Activated T-cell treated with anti-CD3 and anti-CD28 coated beads, Interleukin-2, amount 50 U/mL, for 72 hours (primary cell): ENCODE measurements around the gene USF2. TPM values are rescaled to one million over a fixed set of nuclear protein-coding genes. Genes with fewer than 3 reads are reported as not detected.
"Not testable (repeated sequence)": the region's sequence is repeated elsewhere in the genome, so short reads cannot be mapped to it uniquely, and the experiment has no call there.

Experiments
- ATAC-seq, 2 donors: fragments of 150-1000 bp; cut with Tn5 transposase; replicated peaks in 1 of 2; 2 replicates each; pipeline ENCODE4 v1.10.0; 2021; ENCODE audit warnings: moderate library complexity in 2 of 2, mild to moderate bottlenecking in 1 of 2
- DNase-seq, 2 donors: peaks; one replicate each; pipeline ENCODE4 v3.0.0; 2021 to 2022; ENCODE audit warnings: mixed read lengths in 1 of 2
- H3K27ac Mint-ChIP-seq: one replicate; pipeline ENCODE4 v1.8.0; 2022; ENCODE audit warnings: mild to moderate bottlenecking, moderate library complexity, mixed read lengths
- H3K27me3 Mint-ChIP-seq: one replicate; pipeline ENCODE4 v1.8.0; 2022; ENCODE audit warnings: low read depth, mixed read lengths
- H3K36me3 Mint-ChIP-seq, 2 donors: one replicate each; pipeline ENCODE4 v1.8.0; 2022; ENCODE audit warnings: mixed read lengths in 2 of 2, mild to moderate bottlenecking in 1 of 2; ENCODE audit not compliant: insufficient read depth in 2 of 2
- H3K4me1 Mint-ChIP-seq: one replicate; pipeline ENCODE4 v1.8.0; 2022; ENCODE audit warnings: low read depth, mixed read lengths
- H3K4me3 Mint-ChIP-seq, 2 donors: one replicate each; pipeline ENCODE4 v1.8.0; 2022; ENCODE audit warnings: mild to moderate bottlenecking in 2 of 2, mixed read lengths in 2 of 2, moderate library complexity in 2 of 2
- H3K9me3 Mint-ChIP-seq, 2 donors: one replicate each; pipeline ENCODE4 v1.8.0; 2022; ENCODE audit warnings: mixed read lengths in 2 of 2
- total RNA-seq, 2 donors: library from RNA; stranded (reverse); gene quantifications; one replicate each; pipeline ENCODE4 v1.2.3, GENCODE V29; 2022

Gene USF2
- total RNA-seq, 2 donors from 2014 or later = 202 to 212 TPM

DNA sequence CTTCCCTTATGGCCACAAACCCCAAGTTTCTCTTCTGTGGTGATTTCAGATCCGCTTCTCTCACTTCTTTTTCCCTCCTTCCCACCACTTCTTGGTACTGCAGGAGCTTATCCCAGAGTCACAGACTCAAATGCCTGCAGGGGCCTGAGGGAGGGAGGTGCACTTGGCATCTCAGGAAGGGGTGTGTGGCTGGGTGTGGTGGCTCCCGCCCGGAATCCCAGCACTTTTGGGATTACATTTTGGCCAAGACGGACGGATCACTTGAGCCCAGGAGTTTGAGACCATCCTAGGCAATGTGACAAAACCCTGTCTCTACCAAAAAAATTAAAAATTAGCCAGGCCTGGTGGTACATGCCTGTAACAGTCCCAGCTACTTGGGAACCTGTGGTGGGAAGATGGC, 5.6 kb downstream of the USF2 start:
- no peaks in the 10 kb centered on the region for H3K9me3 Mint-ChIP-seq
- peaks cover 9 to 20% of the 10 kb centered on the region in 2 donors for H3K36me3 Mint-ChIP-seq
- DNase-seq = no peak
- H3K27ac Mint-ChIP-seq = no peak overlapping the region
- no peak overlapping the region for H3K4me3 Mint-ChIP-seq
- H3K4me1 Mint-ChIP-seq = peaks cover 18% of the 10 kb centered on the region
- ATAC-seq = no peak
- H3K27me3 Mint-ChIP-seq = no peaks in the 10 kb centered on the region

- Mint-ChIP-seq H3K27me3 (no peaks in the 10 kb centered on the region), H3K4me1 (peaks cover 6% of the 10 kb centered on the region), H3K4me3 (no peak overlapping the region), H3K9me3 (no peaks in the 10 kb centered on the region), H3K36me3 (peaks cover 5 to 15% of the 10 kb centered on the region in 2 donors), H3K27ac (no peak overlapping the region)
- ATAC-seq = no peak
- DNase-seq = no peak
These were observed 8.0 kb downstream of the USF2 start for GRCh38 chr19:35276706-35277281.

- peaks cover 5% of the 10 kb centered on the region for H3K4me1 Mint-ChIP-seq
- peaks cover 18% of the 10 kb centered on the region for H3K27me3 Mint-ChIP-seq
- H3K27ac Mint-ChIP-seq = no peak overlapping the region
- ATAC-seq (no peak), DNase-seq (no peak)
- no peaks in the 10 kb centered on the region for H3K9me3 Mint-ChIP-seq
- peaks cover 0 to 12% of the 10 kb centered on the region in 2 donors for H3K36me3 Mint-ChIP-seq
- no peak overlapping the region for H3K4me3 Mint-ChIP-seq
These were observed 10.0 kb downstream of the USF2 start for GRCh38 chr19:35278578-35279284.

DNA sequence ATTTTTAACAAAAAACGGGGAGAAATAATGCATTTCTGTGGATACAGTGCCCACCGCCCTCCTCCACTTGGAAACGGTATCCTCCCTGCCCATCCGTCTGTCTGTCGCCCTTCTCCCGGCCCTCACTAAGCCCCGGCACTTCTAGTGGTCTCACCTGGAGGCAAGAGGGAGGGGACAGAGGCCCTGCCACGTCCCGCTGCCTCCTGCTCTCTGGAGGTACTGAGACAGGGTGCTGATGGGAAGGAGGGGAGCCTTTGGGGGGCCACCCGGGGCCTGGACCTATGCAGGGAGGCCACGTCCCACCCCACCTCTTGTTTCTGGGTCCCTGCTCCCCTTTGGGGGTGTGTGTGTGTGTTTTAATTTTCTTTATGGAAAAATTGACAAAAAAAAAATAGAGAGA, 10.6 kb downstream of the USF2 start:
- Mint-ChIP-seq H3K4me1 (peaks cover 5% of the 10 kb centered on the region), H3K4me3 (no peak overlapping the region), H3K27ac (no peak overlapping the region), H3K9me3 (no peaks in the 10 kb centered on the region), H3K27me3 (peaks cover 22% of the 10 kb centered on the region), H3K36me3 (peaks cover 0 to 11% of the 10 kb centered on the region in 2 donors)
- no peak for DNase-seq
- no peak for ATAC-seq

DNA sequence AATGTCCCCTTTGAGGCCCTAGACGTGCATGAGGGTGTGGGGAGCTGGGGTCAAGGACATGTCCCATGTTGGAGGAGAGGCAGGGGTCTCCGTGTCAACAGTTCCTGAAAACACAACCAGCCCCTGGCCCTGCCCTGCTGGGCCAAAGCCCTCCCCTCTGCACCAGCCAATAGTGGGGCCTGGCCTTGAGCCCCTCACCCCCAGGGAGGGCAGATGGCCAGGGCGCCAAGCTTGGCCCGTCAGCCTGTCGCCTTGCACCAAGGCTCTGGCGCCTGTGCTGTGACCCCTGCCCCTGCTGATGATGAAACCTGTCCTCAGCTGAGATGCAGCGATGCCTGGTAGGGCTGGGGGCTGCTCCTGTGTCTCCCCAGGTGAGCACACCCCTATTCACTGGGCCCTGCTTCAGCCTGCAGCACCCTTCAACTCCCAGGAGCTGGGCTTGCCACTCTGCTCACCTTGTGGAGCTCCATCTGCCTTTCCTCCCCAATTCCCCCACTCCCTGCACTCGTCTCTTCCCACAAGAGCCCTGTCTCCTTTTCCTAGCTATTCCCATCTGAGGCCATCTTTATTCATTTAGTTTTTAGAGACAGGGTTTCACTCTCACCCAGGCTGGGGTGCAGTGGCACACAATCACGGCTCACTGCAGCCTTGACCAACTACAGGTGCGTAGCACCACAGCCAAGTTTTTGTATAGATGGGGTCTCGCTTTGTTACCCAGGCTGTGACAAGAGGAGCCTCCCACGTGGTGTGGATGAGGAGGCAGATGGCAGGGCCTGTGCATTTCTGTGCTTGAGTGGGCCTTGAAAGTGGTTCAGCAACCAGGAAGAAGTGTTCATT, 11.4 kb downstream of the USF2 start:
- H3K9me3 Mint-ChIP-seq = no peaks in the 10 kb centered on the region
- no peak for ATAC-seq
- no peak overlapping the region for H3K4me3 Mint-ChIP-seq
- no peak for DNase-seq
- peaks cover 24% of the 10 kb centered on the region for H3K27me3 Mint-ChIP-seq
- H3K36me3 Mint-ChIP-seq = peaks cover 0 to 11% of the 10 kb centered on the region in 2 donors
- H3K27ac Mint-ChIP-seq = no peak overlapping the region
- H3K4me1 Mint-ChIP-seq = peaks cover 5% of the 10 kb centered on the region

GRCh38 chr19:35281303-35281702, 12.5 kb downstream of the USF2 start:
- H3K4me1 Mint-ChIP-seq = peaks cover 5% of the 10 kb centered on the region
- DNase-seq (no peak), ATAC-seq (peak in 1 of 2 donors; percentile 18)
- no peaks in the 10 kb centered on the region for H3K9me3 Mint-ChIP-seq
- peaks cover 24% of the 10 kb centered on the region for H3K27me3 Mint-ChIP-seq
- no peak overlapping the region for H3K27ac Mint-ChIP-seq
- peaks cover 0 to 3% of the 10 kb centered on the region in 2 donors for H3K36me3 Mint-ChIP-seq
- H3K4me3 Mint-ChIP-seq = no peak overlapping the region

GRCh38 chr19:35284153-35285094, 15.7 kb downstream of the USF2 start:
- ATAC-seq = no peak
- Mint-ChIP-seq H3K4me1 (peaks cover 5% of the 10 kb centered on the region), H3K4me3 (no peak overlapping the region), H3K27ac (no peak overlapping the region), H3K9me3 (no peaks in the 10 kb centered on the region), H3K36me3 (no peaks in the 10 kb centered on the region), H3K27me3 (peaks cover 24% of the 10 kb centered on the region)
- DNase-seq = no peak

DNA sequence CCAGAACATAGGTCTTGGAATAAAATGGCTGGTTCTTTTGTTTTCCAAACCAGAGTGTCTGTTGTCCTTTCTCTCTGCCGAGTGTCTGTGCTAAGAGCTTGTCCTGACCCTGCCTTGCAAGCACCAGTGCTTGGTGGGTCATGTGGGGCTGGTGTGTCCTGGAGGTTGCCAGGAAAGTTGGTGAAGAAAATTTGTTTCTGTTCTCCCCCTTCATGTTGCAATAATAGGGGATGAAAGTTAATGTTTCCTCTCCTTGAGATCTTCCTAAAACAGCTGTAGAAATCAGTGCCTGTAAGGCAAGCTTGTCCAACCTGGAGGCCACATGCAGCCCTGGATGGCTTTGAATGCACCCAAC, 16.3 kb downstream of the USF2 start:
- Mint-ChIP-seq H3K27ac (no peak overlapping the region), H3K4me1 (peaks cover 5% of the 10 kb centered on the region), H3K4me3 (no peak overlapping the region)

GRCh38 chr19:35285465-35285864, 16.7 kb downstream of the USF2 start:
- not testable (repeated sequence) for H3K9me3 Mint-ChIP-seq, H3K4me1 Mint-ChIP-seq, H3K27ac Mint-ChIP-seq, H3K4me3 Mint-ChIP-seq, H3K36me3 Mint-ChIP-seq, DNase-seq, ATAC-seq
- peaks cover 24% of the 10 kb centered on the region for H3K27me3 Mint-ChIP-seq

More for the DNA sequence above, 16.3 kb downstream of the USF2 start:
- DNase-seq (no peak), ATAC-seq (no peak)
- Mint-ChIP-seq H3K27me3 (peaks cover 24% of the 10 kb centered on the region), H3K36me3 (no peaks in the 10 kb centered on the region), H3K9me3 (no peaks in the 10 kb centered on the region)

GRCh38 chr19:35286101-35286500, 17.3 kb downstream of the USF2 start:
- not testable (repeated sequence) for ATAC-seq, H3K4me3 Mint-ChIP-seq, H3K27ac Mint-ChIP-seq, H3K4me1 Mint-ChIP-seq, H3K9me3 Mint-ChIP-seq, H3K36me3 Mint-ChIP-seq
- H3K27me3 Mint-ChIP-seq = peaks cover 24% of the 10 kb centered on the region
- DNase-seq = peak in 1 of 2 donors; percentile 19

DNA sequence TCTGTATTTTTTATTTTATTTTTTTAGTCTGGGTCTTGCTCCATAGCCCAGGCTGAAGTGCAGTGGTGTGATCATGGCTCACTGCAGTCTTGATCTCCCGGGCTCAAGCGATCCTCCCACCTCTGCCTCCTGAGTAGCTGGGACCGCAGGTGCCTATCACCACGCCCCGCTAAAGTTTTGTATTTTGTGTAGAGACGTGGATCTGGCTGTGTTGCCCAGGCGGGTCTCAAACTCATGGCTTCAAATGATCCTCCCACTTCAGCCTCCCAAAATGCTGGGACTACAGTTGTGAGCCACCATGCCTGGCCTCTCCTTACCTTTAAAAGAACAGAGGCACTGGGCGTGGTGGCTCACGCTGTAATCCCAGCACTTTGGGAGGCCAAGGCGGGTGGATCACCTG, 19.0 kb downstream of the USF2 start:
- peaks cover 17% of the 10 kb centered on the region for H3K27me3 Mint-ChIP-seq
- no peaks in the 10 kb centered on the region for H3K36me3 Mint-ChIP-seq
- ATAC-seq = no peak
- DNase-seq = no peak
- no peak overlapping the region for H3K4me3 Mint-ChIP-seq
- no peak overlapping the region for H3K27ac Mint-ChIP-seq
- no peaks in the 10 kb centered on the region for H3K9me3 Mint-ChIP-seq
- H3K4me1 Mint-ChIP-seq = no peaks in the 10 kb centered on the region

GRCh38 chr19:35288331-35288730, 19.6 kb downstream of the USF2 start:
- H3K9me3 Mint-ChIP-seq = no peaks in the 10 kb centered on the region
- ATAC-seq (no peak), DNase-seq (no peak)
- H3K4me3 Mint-ChIP-seq = no peak overlapping the region
- H3K36me3 Mint-ChIP-seq = no peaks in the 10 kb centered on the region
- peaks cover 11% of the 10 kb centered on the region for H3K27me3 Mint-ChIP-seq
- H3K27ac Mint-ChIP-seq = no peak overlapping the region
- no peaks in the 10 kb centered on the region for H3K4me1 Mint-ChIP-seq
